SIG-M5 treated with dmso at 0.1 percent for 504 hours (cell line): ENCODE data around the gene SIVA1.

Experiments used
- DNase-seq: peaks from one replicate; lab custom pipeline; 2025; ENCODE audit not compliant: unreplicated experiment; lab: John Stamatoyannopoulos, UW

The SIVA1 gene

DNA sequence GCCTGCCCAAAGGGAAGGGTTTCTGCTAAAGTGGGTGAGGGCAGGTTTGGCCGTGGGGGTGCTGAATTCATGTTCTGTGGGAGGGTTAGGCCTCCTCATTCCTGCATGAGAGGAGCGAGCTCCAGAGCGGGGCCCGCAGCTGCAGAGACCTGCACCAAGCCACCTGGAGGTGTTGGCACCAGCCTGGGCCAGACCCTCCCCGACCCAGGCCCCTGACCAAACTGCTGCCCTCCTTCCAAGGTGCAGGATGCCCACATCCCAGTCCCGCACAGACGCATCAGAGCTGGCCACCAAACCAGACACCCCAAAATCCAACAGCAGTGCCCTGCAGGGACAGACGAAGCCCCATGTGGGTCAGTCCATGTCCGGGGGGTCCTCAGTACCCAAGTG, 18.4 kb upstream of the SIVA1 start:
- no peak for DNase-seq

DNA sequence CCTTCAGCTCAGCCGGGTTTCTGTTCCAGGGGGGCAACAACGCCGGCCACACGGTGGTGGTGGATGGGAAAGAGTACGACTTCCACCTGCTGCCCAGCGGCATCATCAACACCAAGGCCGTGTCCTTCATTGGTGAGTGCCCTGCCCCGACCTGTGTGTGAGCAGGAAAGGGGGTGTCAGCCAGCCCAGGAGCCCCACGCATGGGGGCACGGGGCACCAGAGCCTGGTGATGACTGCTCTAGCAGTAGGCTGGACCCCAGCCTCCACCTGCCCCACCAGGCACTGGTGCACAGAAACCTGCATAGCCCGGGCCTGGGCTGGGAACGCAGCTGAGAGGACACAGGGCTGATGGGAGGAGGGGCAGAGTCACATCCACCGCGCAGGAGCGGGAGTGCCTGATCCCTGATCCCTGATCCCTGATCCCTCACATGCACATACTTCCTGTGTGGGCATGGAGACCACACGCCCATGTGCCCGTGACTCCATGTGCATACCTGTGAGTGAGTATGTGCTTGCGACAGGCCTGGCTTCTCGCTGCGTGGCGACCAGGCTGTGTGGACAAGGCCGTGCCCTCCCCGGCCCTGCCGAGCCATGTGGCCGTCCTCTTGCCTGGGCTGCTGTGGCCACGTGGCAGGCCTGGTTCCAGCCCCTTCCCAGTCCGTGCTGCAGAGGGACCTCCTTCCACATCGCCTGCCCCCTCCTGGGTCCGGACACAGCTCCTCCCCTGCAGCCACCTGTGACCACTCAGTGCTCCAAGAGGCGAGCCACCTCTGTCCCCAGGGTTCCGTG, 17.8 kb upstream of the SIVA1 start:
- no peak for DNase-seq

DNA sequence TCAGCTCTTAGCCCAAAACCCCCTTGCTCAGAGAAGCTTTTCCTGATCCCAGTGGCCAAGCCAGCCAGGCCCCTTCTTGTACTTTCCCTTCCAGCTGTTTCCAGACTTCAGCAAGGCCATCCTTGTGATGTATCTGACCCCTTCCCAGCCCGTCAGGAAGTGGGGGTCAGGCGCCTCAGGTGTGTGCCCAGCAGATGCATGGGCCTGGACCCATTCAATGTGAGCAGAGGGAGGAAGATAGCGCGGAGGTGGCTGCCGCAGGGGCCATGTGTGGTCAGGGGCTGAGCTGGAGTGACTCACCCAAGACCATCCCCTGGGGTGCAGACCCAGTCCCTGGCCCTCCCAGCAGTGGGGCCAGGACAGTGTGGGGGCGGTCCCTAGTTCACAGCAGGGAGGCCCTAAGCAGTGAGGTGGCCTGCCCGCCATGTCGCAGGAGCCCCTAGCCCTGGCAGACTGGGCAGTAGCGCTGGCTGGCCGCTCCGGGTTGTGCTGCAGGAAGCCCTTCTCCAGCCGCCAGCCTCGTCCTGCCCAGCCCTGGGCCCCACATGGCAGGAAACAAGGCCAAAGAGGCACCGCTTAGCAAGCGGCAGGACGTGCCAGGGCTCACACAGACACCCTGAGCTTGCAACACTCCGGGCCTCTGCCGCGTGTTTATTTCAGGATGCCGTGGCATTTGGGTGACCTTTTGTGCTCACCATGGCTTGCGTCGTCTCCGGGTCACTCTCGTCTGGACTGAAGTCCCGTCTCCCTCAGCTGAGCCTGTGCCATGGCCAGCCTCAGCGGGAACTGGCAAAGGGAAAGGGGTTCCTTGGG, 16.9 kb upstream of the SIVA1 start:
- peak; percentile 42 for DNase-seq

DNA sequence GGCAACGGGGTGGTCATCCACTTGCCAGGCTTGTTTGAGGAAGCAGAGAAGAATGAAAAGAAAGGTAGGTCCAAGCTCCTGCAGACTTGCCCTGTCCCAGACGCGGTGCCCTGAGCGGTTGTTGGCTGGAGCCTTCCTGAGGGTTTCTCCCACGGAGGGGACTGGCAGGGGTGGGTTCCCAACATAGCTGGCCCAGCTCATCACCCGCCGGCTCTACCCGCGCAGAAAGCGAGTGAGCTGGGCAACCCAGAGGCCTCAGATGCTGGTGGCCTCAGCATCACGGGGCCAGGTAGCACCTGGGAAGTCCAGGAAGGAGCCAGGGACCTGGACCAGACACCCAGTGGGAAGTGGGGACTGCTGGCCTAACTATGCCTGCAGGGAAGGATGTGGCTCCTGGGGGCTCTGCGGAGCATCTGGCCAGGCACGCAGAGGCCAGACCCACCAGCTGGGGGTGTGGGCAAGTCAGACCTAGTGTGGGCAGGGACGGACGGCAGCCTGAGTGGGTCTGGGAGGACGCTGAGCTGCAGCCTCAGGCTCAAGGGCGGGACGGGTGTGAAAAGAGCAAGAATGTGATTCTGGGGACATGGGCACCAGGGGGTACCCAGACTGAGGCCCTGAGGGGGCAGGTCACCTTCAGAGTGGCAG, 14.4 kb upstream of the SIVA1 start:
- DNase-seq: no peak

DNA sequence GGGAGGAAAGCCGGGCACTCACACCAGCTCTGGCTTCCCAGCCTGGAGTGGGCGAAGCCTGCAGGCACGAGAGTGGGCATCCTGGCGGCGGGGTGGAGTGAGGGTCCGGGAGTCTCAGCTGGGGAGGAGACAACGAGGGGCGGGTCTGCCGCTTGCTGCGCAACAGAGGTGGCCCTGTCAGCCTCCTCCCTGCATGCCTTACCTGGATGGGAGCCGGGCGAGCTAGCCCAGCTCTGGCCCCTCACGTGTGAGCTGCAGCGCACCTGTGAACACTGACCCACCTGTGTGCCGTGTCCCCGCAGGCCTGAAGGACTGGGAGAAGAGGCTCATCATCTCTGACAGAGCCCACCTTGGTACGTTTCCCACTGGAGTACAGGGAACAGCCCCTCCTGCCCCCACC, 13.9 kb upstream of the SIVA1 start:
- DNase-seq: no peak

DNA sequence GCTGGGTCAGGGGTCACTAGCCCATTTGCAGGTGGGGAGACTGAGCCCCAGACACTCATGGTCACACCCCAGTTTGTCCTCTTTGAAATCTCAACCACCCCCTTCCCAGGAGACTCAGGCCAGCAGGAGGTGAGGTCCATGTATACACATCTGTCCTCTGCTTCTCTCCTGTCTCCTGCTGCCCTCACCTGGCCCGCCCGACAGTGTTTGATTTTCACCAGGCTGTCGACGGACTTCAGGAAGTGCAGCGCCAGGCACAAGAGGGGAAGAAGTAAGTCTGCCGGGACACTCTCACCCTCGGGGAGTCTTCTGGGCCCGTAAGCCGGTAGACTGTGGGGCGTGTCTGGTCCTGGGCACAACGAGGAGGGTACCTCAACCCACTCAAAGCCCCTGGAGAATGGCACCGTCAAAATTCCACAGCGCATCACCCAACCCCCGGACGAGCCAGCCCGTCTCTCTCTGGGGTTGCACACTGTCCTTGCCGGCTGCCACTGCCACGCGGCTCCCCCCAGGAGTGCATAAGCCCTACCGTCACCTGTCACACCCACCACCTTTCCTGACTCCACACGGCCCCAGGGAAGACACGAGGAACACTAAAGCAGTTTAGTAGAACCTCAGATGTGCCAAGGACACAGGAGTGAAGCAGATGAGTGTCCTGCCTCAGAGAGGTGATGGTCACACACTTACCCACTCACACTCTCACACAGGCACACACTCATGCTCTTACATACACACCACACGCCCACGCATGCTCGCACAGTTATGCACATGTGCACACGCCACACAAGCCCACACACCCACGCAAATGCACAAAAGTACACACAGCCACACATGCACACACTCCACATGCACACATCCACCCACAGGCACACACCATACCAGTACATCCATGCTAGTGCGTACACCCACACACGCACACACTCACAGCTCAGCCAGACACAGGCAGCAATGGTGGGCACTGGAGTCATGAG, 13.1 kb upstream of the SIVA1 start:
- DNase-seq: no peak

DNA sequence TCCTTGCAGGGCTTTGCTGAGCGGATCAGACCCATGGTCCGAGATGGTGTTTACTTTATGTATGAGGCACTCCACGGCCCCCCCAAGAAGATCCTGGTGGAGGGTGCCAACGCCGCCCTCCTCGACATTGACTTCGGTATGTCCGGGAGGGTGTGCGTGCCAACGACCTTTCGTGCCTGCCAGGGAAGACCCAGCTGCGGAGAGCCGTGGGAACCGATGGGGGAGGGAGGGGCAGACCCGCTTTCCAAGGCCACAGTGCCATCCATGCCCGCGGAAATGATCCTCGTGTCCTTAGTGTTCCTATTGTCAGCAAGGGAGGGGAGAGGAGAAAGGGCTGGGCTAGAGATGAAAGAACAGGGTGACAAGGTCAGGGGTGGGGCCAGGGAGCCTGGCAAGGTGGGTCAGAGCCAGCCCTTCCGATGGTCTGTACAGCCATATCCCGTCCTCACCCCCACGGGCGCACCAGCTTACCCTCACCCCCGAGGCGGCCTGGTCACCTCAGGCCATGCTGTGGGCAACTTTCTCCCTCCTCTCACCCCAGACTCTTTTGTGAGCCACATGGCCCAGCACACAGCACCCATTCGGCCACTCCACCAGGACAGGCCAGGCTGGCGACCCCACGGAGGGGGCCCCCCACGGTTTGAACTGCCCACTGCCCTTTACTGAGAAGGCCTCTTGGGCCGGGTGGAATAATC, 11.7 kb upstream of the SIVA1 start:
- no peak for DNase-seq

DNA sequence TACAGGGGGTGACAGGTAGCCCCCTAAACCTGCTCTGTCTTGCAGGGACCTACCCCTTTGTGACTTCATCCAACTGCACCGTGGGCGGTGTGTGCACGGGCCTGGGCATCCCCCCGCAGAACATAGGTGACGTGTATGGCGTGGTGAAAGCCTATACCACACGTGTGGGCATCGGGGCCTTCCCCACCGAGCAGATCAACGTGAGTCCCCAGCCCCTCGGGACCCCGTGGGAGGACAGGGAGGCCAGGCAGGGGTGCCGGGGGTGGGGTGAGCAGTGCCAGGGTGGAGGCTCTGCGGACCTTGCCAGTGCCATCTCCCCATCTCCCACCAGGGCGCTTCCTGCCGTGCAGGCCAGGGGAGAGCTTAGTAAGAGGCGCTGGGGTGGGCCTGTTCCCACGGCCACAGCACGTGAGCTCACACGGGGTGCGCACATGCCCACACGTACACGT, 11.1 kb upstream of the SIVA1 start:
- DNase-seq: no peak

DNA sequence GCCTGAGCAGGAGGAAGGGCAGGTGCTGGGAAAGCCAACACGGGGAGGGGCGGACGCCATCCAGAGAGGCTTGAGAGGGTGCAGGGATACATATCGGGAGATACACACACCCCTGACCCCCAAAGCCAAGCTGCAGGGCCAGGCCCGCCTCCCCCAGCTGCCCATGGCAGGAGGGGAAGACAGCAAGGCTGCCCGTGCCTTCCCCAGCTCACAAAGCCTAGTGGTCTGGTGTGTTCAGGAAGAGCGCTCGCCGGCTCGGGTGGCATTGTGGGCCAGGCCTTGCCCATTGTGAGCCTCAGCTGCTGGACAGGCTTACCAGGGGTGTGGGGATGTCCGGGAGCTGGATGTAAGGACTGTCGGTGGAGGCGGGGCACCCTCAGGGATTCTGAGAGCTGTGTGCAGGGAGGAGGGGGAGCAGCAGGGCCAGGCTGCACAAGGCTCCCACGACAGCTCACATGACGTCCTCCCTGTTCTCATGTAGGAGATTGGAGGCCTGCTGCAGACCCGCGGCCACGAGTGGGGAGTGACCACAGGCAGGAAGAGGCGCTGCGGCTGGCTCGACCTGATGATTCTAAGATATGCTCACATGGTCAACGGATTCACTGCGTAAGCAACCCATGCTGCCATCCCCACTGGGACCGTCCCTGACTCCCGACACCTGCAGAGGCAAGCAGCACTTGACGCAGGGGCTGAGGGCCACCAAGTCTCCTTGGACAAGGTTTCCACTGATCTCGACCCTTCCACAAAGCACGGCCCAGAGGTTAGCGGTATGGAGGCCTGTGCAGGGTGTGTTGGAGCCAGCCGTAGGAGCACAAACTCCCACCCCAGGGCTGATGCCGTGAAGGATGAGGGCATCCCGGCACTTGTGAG, 10.1 kb upstream of the SIVA1 start:
- no peak for DNase-seq

DNA sequence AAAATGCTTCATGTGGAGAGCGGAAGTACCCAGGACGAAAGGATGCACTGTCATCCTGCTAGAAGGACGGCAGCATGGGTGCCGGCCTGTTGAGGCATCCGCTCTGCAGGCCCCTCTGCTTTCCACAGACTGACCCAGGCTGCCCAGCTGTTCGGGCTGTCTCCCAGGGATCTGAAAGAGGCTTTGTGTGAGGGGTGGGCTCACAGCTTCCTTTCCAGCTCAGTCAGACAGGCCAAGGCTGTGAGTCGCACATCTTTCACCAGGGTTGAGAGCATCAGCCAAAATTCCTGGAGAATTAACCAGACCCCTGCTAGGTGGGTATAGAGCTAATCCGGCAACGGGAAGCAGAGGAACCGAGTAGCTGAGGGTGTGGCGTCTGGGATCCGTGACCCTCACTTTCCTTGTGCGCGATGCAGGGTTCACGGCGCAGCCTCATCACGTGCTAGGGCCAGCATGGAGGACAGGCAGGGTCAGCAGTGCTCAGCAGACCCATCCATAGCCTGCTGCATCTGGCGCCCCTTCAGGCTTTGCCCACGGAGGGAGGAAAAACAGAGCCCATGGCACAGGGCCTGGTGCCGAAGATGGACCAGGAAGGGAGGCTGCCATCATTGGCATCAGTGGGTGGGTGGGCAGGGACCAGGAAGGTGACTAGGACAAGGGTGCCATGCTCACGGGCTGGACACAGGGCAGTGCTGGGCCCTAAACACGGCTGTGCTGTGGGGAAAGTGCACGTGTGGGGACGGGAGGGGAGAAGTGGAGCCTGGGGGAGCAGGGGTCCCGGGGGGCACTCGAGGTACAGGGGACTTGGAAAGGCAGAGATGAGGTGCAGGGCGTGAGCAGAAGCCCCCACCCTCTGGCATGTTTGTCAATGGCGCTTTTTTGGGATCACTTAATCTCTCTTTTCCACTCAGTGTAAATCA, 9.2 kb upstream of the SIVA1 start:
- no peak for DNase-seq

DNA sequence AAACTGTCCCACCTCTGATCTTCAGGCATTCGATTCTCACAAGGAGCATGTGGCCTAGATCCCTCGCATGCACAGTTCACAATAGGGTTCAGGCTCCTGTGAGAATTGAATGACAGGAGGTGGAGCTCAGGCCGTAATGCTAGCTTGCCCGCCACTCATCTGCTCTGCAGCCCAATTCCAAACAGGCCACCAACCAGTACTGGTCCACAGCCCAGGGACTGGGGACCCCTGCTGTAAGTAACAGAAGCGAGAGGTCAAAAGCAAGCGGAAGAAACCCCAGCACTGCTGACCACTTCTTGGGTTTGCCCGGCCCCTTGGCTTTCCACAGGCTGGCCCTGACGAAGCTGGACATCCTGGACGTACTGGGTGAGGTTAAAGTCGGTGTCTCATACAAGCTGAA, 8.5 kb upstream of the SIVA1 start:
- no peak for DNase-seq

DNA sequence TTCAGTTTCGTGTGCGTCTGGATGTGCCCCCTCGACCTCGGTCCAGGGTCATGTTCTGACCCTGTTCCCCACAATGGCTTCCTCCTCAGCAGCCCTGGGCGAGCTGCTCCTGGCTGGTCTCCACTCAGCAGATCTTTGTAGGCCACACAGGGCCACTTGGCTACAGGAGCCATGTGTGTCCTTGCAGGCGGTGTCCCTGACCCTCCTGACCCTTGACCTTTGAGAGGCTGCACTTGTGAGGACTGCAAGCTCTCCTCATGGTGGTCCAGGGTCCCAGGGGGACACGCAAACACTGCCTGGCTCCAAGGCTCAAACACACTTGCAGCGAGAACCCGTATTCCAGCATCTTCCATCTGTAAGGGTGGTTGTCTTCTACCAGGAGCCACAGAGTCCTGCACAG, 7.5 kb upstream of the SIVA1 start:
- no peak for DNase-seq

DNA sequence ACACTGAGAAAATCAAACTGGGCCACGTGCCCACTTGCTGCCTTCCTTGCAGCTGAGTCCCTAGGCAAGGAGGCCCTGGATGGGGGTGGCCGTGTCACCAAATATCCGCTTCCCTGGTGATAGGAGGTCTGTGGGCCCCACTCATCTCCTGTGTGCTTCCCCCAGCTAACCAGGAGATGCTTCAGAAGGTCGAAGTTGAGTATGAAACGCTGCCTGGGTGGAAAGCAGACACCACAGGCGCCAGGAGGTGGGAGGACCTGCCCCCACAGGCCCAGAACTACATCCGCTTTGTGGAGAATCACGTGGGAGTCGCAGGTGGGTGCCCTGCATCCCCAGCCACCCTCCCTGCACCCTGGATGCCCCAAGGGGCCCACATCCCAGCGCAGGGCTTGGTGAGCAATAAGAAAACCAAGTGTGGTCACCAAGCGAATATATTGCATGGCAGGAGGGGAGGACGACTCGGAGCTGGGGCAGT, 6.8 kb upstream of the SIVA1 start:
- no peak for DNase-seq

DNA sequence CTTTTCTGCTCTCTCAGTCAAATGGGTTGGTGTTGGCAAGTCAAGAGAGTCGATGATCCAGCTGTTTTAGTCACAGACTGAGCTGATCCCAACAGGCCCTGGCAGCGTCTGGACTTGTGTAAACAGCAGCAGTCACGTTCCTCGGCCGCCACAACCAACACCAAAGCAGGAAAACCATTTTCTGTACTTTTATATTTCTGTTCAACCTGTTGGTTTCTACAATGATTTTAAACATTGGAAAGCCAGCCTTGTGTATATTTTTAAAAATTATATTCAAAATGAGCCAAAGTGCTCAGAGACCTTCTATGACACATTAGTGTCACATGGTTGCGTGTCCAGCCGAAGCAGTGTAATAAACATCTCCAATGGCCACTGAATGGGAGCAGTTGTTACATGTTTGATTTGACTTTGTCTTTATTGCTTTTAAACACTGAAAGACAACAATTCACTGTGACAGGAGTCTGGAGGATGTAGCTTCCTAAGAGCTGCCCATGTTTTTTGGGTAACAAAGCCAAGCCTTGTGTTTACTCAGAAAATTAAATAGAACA, 5.9 kb upstream of the SIVA1 start:
- no peak for DNase-seq

DNA sequence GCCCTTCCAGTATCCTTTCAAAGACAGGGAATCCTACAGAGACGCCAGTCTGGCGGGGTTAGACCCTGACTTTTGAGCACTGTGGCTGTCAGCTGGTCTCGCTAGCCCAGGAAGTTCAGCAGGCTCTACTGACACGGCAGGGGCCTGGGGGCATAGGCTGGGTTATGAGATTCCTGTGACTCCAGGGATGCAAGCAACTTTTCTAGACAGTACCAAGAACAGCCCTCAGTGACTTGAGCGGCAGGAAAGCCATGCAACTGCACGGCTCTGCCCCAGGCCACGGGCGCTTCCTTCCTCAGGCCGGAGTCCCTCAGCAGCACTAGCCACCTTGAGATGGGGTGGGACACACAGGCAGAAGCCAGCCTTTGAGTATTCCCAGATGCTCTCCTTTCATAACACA, 5.1 kb upstream of the SIVA1 start:
- DNase-seq: no peak

DNA sequence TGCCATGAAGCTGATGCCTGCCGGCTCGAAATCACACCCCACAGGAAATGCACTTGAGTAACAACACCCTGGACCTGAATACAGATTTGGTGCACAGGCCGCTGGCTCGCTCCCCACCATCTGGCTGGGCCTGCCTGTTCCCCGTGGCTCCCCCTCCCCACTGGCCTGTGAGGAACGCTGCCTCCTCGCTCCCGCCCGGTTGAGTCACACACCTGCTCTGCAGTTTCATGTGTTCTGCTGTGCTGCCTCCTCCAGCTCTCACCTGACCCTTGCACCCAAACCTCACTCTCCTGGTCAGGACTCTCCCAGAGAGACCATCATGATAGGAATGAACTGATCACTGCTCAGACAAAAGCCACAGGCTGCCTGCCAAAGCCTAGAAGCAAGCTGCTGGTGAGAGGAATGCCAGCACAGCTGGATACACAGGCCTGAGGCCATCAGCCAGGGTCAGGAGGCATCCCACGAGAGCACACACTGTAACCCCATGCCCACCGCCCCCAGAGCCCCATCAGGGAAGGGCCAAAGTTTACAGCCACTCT, 3.8 kb upstream of the SIVA1 start:
- no peak for DNase-seq

DNA sequence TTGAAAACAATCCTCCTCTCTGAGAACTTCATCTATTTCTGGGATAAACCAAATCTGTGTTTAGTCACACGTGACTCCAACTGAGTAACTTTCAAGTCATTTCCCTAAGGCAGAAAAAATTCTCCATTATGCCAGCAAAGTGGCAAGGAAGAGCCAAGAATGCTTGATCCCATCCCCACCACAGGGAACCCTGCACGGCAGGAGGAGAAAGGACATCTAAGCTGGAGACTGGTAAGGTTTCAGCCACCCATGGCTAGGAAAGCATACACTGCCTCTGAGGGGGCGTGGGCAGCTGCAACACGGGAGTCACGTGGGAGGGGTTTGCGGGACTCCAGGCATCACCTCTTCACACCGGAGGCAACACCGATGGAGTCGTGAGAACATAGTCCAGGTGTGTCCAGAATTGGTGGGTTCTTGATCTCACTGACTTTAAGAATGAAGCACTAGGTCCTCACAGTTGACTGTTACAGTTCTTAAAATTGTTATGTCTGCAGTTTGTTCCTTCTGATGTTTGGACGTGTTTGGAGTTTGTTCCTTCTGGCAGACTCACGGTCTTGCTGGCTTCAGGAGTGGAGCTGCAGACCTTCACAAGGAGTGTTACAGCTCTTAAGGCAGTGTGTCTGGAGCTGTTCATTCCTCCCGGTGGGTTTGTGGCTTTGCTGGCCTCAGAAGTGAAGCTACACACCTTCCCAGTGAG, 2.7 kb upstream of the SIVA1 start:
- DNase-seq: no peak
